Endothelial cell of umbilical vein (primary cell): ENCODE results near the gene TBK1. TPM values are rescaled to one million over a fixed set of nuclear protein-coding genes. Genes with fewer than 3 reads are reported as not detected.

Experiments used
- BruUV-seq: library from RNA; stranded (reverse); fragments of 400-500 nt; replicated peaks from 2 replicates; lab custom pipeline; 2021; lab: Mats Ljungman, UMichigan
- CTCF ChIA-PET: fragments of 300-600, 350-600 bp; sonication (Branson Sonifier 250); formaldehyde crosslinking; loops from one replicate; lab custom pipeline; 2021; ENCODE audit warnings: antibody characterized with exemption, inconsistent platforms; lab: Charles Lee
- POLR2A ChIA-PET: fragments of 300-600, 350-600 bp; sonication (Branson Sonifier 250); formaldehyde crosslinking; loops from one replicate; lab custom pipeline; 2021; ENCODE audit warnings: antibody characterized with exemption, inconsistent platforms; lab: Charles Lee
- DNase-seq: peaks from one replicate; pipeline ENCODE4 v3.0.0-alpha.2; 2011; ENCODE audit warnings: low read depth, low spot score
- FAIRE-seq: peaks from 2 replicates; lab custom pipeline; 2011; peaks lifted over from hg19 to GRCh38; lab: Jason Lieb, UNC
- H2AFZ ChIP-seq: 2 replicates; pipeline ENCODE4 v1.6.0; 2012; ENCODE audit warnings: low read depth, low read length, control low read depth, inconsistent platforms
- H3K27ac ChIP-seq: 2 replicates; pipeline ENCODE4 v1.5.1; 2011; ENCODE audit warnings: low read depth, mild to moderate bottlenecking, control low read depth, low read length, moderate library complexity; ENCODE audit not compliant: insufficient read depth
- H3K27me3 ChIP-seq, 2 experiments: 2 replicates each; pipeline versions ENCODE4 v1.6.0 to v1.6.1; 2011; ENCODE audit warnings: low read length in 2 of 2, mixed read lengths in 1 of 2; ENCODE audit not compliant: control insufficient read depth in 2 of 2, insufficient read depth in 2 of 2
- H3K36me3 ChIP-seq, 2 experiments: 2 replicates in 1 of 2; 3 replicates in 1 of 2; pipeline ENCODE4 v1.5.1; 2011; ENCODE audit warnings: low read length in 2 of 2, mild to moderate bottlenecking in 1 of 2, moderate library complexity in 1 of 2; ENCODE audit not compliant: control insufficient read depth in 2 of 2, insufficient read depth in 2 of 2; ENCODE audit errors: extremely low read depth in 1 of 2
- H3K4me1 ChIP-seq: 3 replicates; pipeline ENCODE4 v1.5.1; 2011; ENCODE audit warnings: mild to moderate bottlenecking, low read length; ENCODE audit not compliant: control insufficient read depth, insufficient read depth; ENCODE audit errors: extremely low read depth
- H3K4me2 ChIP-seq: 2 replicates; pipeline ENCODE4 v1.6.1; 2011; ENCODE audit warnings: low read length, control low read depth, mixed read lengths; ENCODE audit not compliant: insufficient read depth
- H3K4me3 ChIP-seq, 3 experiments: fragments of 200-600 bp in 1 of 3; sonication (generic), shearing (Covaris generic) in 1 of 3; replicated peaks in 1 of 3; 2 replicates each; pipeline ENCODE4 v1.5.1; 2011 to 2016; ENCODE audit warnings: control low read depth in 3 of 3, low read length in 3 of 3, mild to moderate bottlenecking in 2 of 3, inconsistent platforms in 1 of 3, low read depth in 1 of 3, moderate library complexity in 1 of 3; ENCODE audit not compliant: insufficient read depth in 1 of 3
- H3K79me2 ChIP-seq: 2 replicates; pipeline ENCODE4 v1.6.0; 2012; ENCODE audit warnings: low read length, inconsistent platforms; ENCODE audit not compliant: control insufficient read depth, insufficient read depth
- H3K9ac ChIP-seq: replicated peaks from 2 replicates; pipeline ENCODE3; 2011; ENCODE audit warnings: low read length, control low read depth; ENCODE audit not compliant: insufficient read depth; ENCODE audit errors: extremely low read depth
- H3K9me1 ChIP-seq: replicated peaks from 3 replicates; pipeline ENCODE4 v1.6.0; 2011; ENCODE audit warnings: mild to moderate bottlenecking, low read length; ENCODE audit not compliant: control insufficient read depth, insufficient read depth; ENCODE audit errors: extremely low read depth
- H3K9me3 ChIP-seq: replicated peaks from 2 replicates; pipeline ENCODE4 v1.5.1; 2012; ENCODE audit warnings: low read length, inconsistent platforms; ENCODE audit not compliant: control insufficient read depth, insufficient read depth
- H4K20me1 ChIP-seq: replicated peaks from 2 replicates; pipeline ENCODE3; 2011; ENCODE audit warnings: mild to moderate bottlenecking, low read length; ENCODE audit not compliant: control insufficient read depth, insufficient read depth; ENCODE audit errors: extremely low read depth
- CTCF ChIP-seq, 2 donors: IDR thresholded peaks; 1 replicate in 1 of 2; 2 replicates in 1 of 2; pipeline ENCODE4 v1.5.1; 2011; ENCODE audit warnings: low read length in 2 of 2, mild to moderate bottlenecking in 2 of 2, moderate library complexity in 2 of 2, control low read depth in 1 of 2, inconsistent platforms in 1 of 2, low read depth in 1 of 2; ENCODE audit not compliant: insufficient read depth in 1 of 2; ENCODE audit errors: extremely low read depth in 1 of 2
- EZH2 ChIP-seq: IDR thresholded peaks from 2 replicates; pipeline ENCODE4 v1.6.1; 2012; ENCODE audit warnings: borderline replicate concordance, low read depth, mild to moderate bottlenecking, moderate library complexity, low read length, inconsistent platforms; ENCODE audit not compliant: severe bottlenecking
- FOS ChIP-seq: IDR thresholded peaks from 2 replicates; pipeline ENCODE4 v1.6.1; 2011; ENCODE audit warnings: mild to moderate bottlenecking, low read length, moderate library complexity, borderline replicate concordance; ENCODE audit not compliant: insufficient read depth
- GATA2 ChIP-seq: IDR thresholded peaks from 2 replicates; pipeline ENCODE4 v1.7.0; 2011; ENCODE audit warnings: low read depth, mild to moderate bottlenecking, moderate library complexity, mixed read lengths, low read length; ENCODE audit not compliant: insufficient read length, insufficient read depth
- JUN ChIP-seq: IDR thresholded peaks from 2 replicates; pipeline ENCODE4 v1.6.1; 2011; ENCODE audit warnings: borderline replicate concordance, low read depth; ENCODE audit not compliant: insufficient read length, insufficient read depth
- MAX ChIP-seq: IDR thresholded peaks from 2 replicates; pipeline ENCODE4 v1.6.1; 2011; ENCODE audit not compliant: insufficient read depth, insufficient read length
- MYC ChIP-seq: IDR thresholded peaks from one replicate; pipeline ENCODE4 v1.6.1; 2011; ENCODE audit warnings: mild to moderate bottlenecking, low read depth, low read length
- POLR2A ChIP-seq: IDR thresholded peaks from 2 replicates; pipeline ENCODE4 v1.6.1; 2012; ENCODE audit warnings: low read depth, mild to moderate bottlenecking, control low read depth, low read length
- POLR2AphosphoS5 ChIP-seq: IDR thresholded peaks from 2 replicates; pipeline ENCODE4 v1.6.1; 2012; ENCODE audit warnings: low read depth, mild to moderate bottlenecking, control low read depth, low read length, moderate library complexity; ENCODE audit not compliant: insufficient read depth
- dilution Hi-C: fragments of 300-500 bp; cut with MboI; formaldehyde crosslinking; loops from one replicate; pipeline ENCODE4 v1.15.0; 2019; ENCODE audit warnings: low sequenced_read_pairs; ENCODE audit not compliant: extremely low pct_ligation_motif_present
- intact Hi-C: fragments of 100-400 bp; cut with micrococcal nuclease; formaldehyde crosslinking; loops from one replicate; pipeline ENCODE4 v1.10.0; 2022
- polyA plus RNA-seq, 4 experiments: library from polyadenylated mRNA; depleted of rRNA in 3 of 4; stranded (reverse) in 3 of 4; unstranded in 1 of 4; fragments of >200 nt; gene quantifications; 2 replicates each; pipeline versions ENCODE4 v1.2.1 to v1.2.3, GENCODE V29; 2011 to 2012; ENCODE audit warnings: missing spikeins in 1 of 4
- total RNA-seq: library from RNA; stranded (reverse); gene quantifications from 2 replicates; pipeline ENCODE4 v1.2.3, GENCODE V29; 2021

TBK1 gene
- total and polyA plus RNA-seq, 2 donors (not counting 3 experiments of a cell fraction or from before 2014, with no cell fraction given), result 8.0 to 28.9 TPM

- no peaks in the 10 kb centered on the region for H3K79me2 ChIP-seq
- FAIRE-seq (no peak), DNase-seq (no peak)
- no peak for TF ChIP-seq MYC
- no peak for TF ChIP-seq FOS
- no peak for TF ChIP-seq POLR2AphosphoS5
- TF ChIP-seq MAX, result no peak
- no peak for TF ChIP-seq POLR2A
- TF ChIP-seq JUN, result no peak
- no peak for TF ChIP-seq GATA2
- TF ChIP-seq EZH2, result no peak
- no peak for TF ChIP-seq CTCF (IDR thresholded peaks at IDR 0.05; ENCODE audit: extremely low read depth in 1 of 2, insufficient read depth in 1 of 2, low read depth in 1 of 2, low read length in 2 of 2)
- H3K27me3 ChIP-seq, result peaks cover 5 to 8% of the 10 kb centered on the region in 2 experiments
- no peak overlapping the region for H2AFZ ChIP-seq
- intact Hi-C loops (loop anchor here (5.0 kb wide), 1 partner anchor 664 kb away; no protein-coding TSS in a partner anchor), dilution Hi-C loops (no loop called here)
- no peaks in the 10 kb centered on the region for H3K9me1 ChIP-seq
- H4K20me1 ChIP-seq, result no peaks in the 10 kb centered on the region
- no peak overlapping the region for H3K27ac ChIP-seq
- H3K9me3 ChIP-seq, result no peaks in the 10 kb centered on the region
- no peak overlapping the region for H3K9ac ChIP-seq
- no peak overlapping the region for H3K4me2 ChIP-seq
- H3K36me3 ChIP-seq, result no peaks in the 10 kb centered on the region
- H3K4me3 ChIP-seq, result no peak overlapping the region
- no TSS peak for BruUV-seq
- CTCF ChIA-PET, result no interaction called here
- no peaks in the 10 kb centered on the region for H3K4me1 ChIP-seq
- POLR2A ChIA-PET, result no interaction called here
These were observed 66.5 kb downstream of the TBK1 start for GRCh38 chr12:64518396-64518795.
